ENCODE measurements around the gene TTC22. TPM values are rescaled to one million over a fixed set of nuclear protein-coding genes. Genes with fewer than 3 reads are reported as not detected.
A peak's percentile ranks its signal among the peaks of the same experiment; 100 is the strongest.

Gene TTC22
- not detected for total RNA-seq
- long read RNA-seq, result 0 reads

DNA sequence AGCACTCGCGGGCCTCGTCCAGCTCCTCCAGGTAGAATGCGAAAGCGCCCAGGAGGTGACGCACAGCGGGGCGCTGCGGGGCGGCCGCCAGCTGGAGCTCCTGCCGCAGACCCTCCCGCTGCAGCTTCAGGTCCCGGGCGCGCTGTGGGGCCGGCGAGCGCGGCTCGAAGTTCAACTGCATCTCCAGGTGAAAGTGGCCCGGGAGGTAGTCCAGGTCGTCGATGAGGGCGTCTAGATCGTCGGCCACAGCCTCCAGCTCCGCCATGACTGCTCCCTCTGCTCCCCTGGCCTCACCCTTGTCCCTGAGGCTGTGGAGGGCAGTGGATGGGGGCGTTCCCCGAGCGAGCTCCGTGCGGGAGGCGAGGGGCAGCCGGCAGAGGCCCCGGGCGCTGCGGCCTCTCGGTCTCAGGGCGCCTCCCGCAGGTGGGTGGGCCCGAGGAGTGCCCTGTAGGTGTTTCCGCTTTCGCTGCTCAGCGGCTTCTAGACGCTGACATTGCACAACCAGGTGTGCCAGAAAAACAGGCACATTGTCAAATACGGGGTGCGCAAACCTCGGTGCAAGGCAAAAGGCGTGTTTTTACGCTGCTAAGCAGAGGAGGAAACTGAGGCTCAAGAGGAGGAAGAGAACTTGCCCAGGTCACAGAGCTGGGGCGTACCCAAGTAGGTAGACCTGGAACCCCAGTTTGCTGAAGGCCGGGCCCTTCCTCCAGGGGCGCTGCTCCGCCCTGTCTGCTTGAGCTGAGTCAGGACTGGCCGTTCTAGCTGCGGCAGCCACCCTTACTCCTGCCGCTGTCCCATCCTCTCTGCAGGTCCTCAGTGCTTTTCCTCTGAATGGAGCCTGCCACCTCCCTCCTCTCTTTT is at the start of gene TTC22:
TTC22 (minus strand) TSS at position 425 of the 861 bp plus-strand sequence; CDS start at position 265, 160 bp downstream.
- ATAC-seq (ENCODE audit: poor library complexity), result peak; percentile 76
- DNase-seq, result peak; percentile 61
- intact Hi-C loops (cut with DNase I), result no loop called here

DNA sequence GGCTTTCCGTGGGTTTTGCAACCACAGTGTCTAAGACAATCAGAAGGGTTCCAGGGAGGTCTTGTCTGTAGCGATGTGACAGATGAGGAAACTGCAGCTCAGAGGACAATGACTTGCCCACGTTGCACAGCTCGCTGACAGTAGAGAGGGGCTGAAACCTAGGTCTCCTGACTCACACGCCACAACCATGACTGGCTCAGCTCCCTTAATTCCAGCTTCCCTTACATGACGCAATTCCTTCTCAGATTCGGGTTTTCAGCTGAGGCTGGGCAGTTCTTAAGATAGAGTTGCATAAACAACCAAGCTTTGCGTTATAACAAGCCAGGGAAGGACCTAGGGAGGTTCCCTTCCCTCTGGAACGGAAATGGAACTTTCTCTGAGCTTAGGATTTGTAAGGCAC is 49.6 kb upstream of the TTC22 start:
- DNase-seq (no peak), ATAC-seq (ENCODE audit: poor library complexity) (no peak)
- intact Hi-C loops (cut with DNase I), result no loop called here

DNA sequence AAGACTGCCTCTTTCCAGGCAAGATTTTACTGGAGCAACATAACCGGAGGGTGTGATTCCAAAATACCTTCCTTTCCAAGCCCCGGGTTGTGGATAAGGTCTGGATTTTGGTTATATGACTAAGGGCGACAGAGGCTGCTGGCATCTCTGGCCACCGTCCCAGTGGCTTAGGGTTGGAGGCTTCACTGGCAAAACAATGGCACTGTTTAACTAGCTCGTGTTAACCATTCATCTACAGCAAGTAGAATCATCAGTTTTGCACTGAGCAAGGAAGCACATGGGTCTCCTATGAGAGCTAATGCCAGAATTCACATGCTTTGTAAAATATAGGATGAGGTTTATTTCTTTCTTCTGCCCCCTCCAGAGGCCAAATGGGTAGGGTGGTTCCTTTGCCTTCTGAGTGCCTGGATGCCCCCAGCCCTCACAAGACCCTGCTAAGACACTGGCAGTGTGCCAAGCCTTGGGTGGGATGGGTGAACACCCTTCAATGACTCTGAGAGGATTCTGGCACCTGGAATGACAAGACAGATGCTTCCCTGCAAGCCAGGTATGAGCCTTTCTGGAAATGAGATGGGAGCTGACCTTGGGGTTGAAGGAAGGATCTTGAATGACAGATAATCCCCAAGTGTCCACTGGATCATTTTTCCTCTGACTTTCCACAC is 49.1 kb upstream of the TTC22 start:
- ATAC-seq (ENCODE audit: poor library complexity), result no peak
- intact Hi-C loops (cut with DNase I), result no loop called here

DNA sequence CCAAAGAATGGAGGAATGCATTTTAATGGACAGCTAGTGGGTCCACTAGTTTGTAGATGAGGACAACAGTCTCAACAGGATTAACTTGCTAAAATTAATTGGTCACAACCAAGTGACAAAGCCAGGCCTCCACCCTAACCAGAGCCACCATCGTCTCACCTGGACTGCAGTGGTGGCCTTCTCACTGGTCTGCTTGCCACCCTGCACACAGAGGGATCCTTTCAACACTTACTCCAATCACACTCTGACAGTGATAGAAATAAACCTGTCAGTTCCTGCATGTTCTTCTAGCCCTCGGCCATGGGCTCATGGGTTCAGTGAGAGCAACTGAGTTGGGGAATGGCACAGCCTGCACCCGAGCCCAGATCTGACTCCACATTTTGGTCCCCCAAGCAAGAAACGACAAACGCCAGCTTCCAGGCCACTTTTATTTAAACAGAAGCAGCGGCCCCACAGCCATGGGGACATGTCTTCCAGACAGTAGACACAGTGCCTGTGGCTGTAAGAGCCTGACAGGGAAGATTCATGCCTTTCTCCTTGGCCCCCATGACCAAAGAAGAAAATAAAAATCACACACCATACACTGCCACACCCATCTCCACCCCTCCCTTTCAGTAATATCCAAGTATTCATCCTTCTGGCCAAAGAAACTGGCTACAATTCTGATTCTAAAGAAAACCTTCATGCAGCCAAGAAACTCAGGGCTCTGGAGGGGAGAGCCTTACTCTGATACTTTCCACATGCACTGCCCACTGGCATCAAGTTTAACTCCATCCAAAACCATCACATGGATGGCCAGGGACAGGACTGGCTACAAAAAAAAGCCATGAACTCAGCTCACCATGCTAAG is 48.3 kb upstream of the TTC22 start:
- intact Hi-C loops (cut with DNase I), result no loop called here
- DNase-seq, result no peak
- ATAC-seq (ENCODE audit: poor library complexity), result peak; percentile 56

More for the DNA sequence above, 49.1 kb upstream of the TTC22 start:
- DNase-seq, result no peak

DNA sequence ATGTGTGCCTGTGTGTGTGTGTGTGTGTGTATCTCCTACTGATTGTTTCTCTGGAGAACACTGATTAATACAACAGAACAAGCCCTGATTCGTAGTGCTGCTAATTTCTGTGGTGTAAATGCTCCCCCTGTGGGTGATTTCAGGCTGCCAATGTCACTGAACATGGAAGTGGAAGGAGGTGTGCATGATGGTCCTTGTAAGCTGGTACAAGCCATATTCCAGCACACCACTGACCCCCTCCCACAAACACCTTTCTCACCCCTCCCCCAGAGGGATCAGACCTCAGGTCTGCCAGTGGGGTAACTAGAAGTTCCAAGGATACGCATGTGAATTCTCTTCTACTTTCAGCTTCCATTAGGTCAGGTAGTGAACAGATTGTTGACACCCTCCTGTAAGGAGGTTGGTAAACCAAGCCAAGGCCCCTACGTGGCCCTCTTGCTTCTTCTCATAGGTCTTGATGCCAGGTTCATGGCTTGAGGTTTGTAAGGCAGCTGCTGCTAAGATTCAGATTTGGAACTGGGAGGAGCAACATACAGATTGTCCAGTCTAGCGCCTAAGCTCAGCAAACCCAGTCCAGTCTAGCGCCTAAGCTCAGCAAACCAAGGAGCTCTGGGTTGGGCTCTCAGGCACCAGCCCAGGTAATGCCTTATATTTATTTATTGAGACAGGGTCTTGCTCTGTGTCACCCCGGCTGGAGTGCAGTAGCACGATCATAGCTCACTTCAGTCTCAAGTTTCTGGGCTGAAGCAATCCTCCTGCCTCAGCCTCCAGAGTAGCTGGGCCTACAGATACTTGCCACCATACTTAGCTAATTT is 47.2 kb upstream of the TTC22 start:
- no peak for DNase-seq
- intact Hi-C loops (cut with DNase I), result no loop called here
- ATAC-seq (ENCODE audit: poor library complexity), result no peak

- intact Hi-C loops (cut with DNase I), result no loop called here
- ATAC-seq (ENCODE audit: poor library complexity) (no peak), DNase-seq (no peak)
Observed at GRCh38 chr1:54846716-54847284, 45.7 kb upstream of the TTC22 start.

DNA sequence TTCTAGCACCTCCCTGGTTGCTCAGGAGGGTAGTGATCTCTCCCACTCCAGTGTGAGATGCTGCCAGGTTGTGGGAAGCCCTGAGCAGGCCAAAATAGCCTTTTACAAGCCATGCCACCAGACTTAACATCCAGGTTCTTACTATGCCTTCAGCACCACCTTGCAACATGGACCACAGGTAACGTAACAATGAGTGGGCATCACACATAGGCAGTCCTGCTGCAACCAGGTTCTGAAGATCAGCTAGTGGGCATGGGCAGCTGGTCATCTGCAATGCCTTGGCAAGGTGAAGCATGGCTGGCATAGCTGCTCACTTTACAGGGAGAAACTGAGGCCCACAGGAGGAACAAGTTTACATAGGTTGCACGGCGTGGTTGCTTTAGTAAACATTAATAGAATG is 45.2 kb upstream of the TTC22 start:
- ATAC-seq (ENCODE audit: poor library complexity) (no peak), DNase-seq (no peak)
- intact Hi-C loops (cut with DNase I), result no loop called here

DNA sequence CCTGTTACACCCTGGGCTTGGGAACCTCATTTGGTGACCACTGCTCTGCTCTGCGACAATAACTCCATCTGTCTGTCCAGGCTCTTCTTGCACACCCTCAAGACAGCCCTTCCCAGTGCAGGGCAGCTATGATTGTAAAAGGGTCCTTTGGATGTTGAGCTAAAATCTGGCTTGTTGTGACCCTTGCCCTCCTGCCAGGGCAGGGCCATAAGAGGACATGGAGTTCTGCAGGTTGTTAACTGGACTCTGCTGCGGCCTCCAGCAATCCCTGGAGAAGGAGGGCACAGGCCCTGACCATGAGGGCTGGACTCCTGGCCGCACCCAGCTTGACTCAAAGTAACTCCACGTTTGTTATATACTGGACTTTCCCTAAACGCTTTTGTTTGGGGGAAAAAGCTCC is 44.6 kb upstream of the TTC22 start:
- no peak for DNase-seq
- no peak for ATAC-seq (ENCODE audit: poor library complexity)
- intact Hi-C loops (cut with DNase I), result no loop called here

DNA sequence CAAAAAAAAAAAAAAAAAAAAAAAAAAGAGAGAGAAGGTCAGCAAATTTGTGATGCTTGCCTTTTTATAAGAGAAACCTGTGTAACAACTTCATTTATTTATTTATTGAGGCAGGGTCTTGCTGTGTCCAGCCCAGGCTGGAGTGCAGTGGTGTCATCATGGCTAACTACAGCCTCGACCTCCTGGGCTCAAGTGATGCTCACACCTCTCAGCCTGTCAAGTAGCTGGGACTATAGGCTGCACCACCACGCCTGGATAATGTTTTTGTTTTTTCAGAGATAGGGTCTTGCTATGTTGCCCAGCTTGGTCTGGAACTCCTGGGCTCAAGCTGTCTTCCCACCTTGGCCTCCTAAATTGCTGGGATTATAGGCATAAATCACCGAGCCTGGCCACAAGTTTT is 43.4 kb upstream of the TTC22 start:
- ATAC-seq (ENCODE audit: poor library complexity), result no peak
- no peak for DNase-seq
- intact Hi-C loops (cut with DNase I), result no loop called here

GRCh38 chr1:54843449-54843848 is 42.3 kb upstream of the TTC22 start:
- ATAC-seq (ENCODE audit: poor library complexity) (no peak), DNase-seq (no peak)
- intact Hi-C loops (cut with DNase I), result no loop called here

- intact Hi-C loops (cut with DNase I), result no loop called here
- DNase-seq, result no peak
- no peak for ATAC-seq (ENCODE audit: poor library complexity)
Observed at GRCh38 chr1:54842963-54843362, 41.8 kb upstream of the TTC22 start.

- DNase-seq, result no peak
- intact Hi-C loops (cut with DNase I), result no loop called here
Observed at GRCh38 chr1:54842206-54842915, 41.2 kb upstream of the TTC22 start.

GRCh38 chr1:54839824-54840223 is 38.7 kb upstream of the TTC22 start:
- intact Hi-C loops (cut with DNase I), result no loop called here
- ATAC-seq (ENCODE audit: poor library complexity), result no peak
- no peak for DNase-seq

More at GRCh38 chr1:54842206-54842915, 41.2 kb upstream of the TTC22 start:
- no peak for ATAC-seq (ENCODE audit: poor library complexity)

- ATAC-seq (ENCODE audit: poor library complexity) (no peak), DNase-seq (no peak)
- intact Hi-C loops (cut with DNase I), result no loop called here
Observed at GRCh38 chr1:54838565-54839180, 37.5 kb upstream of the TTC22 start.

DNA sequence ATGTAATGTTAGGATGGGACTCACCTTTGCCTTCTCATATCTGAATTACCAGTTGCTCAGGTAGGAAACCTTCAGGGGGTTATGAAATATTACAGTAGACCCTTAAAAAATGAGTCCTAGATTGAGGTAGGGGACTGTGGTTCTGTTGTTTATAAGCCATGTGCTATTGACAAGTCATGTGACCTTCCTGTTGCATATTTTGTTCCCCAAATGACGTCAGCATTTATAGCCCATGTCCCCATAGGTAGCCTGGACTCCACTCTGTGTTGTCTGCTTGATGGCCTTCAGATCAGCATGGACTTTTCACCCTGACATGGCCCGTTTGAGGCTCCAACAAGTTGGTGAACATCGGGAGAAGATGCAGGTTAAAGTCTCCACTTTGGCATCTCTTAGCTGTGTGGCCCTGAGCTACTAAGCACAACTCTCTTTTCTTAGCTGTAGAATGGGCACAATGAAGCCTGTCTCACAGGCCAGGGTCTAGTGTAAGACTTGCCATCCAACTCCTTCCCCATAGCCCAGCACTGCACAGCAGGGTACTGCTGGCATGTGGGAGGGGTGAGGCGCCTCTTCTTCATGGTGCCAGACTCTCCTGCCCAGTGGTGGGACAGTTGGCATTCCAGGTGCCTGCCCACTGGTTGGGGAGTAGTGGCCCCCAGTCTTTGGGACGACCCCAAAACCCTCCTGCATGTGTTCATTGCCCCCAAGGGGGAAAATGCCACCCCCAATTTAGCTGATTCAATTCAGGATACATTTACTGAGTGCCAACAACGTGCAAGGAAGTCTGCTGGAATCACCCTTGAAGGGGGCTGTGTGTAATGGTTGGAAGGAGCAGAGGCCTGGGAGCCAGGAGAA is 36.1 kb upstream of the TTC22 start:
- intact Hi-C loops (cut with DNase I), result no loop called here
- ATAC-seq (ENCODE audit: poor library complexity) (no peak), DNase-seq (no peak)

DNA sequence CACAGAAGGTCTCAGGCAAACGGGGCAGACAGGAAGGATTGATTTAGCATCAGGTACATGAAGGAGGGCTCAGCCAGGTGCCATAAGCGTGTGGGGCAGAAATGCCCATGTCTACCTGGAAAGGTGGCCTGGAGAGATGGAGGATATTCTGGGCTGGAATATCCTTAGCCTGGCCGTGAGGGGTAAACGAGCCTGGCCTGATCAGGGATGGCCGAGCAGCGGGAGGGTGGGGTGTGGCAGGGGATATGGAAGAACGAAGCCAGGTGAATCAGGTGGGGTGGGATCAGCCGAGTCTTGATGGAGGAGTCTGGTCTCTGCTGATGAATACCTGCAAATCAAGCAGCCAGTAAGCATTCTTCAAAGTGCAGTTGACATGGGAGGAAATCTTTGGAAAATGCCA is 35.5 kb upstream of the TTC22 start:
- intact Hi-C loops (cut with DNase I), result no loop called here
- DNase-seq (no peak), ATAC-seq (ENCODE audit: poor library complexity) (no peak)

Data from Right ventricle myocardium superior (tissue), 1 donor.